ENCODE results near the gene PCNX3. TPM values are rescaled to one million over a fixed set of nuclear protein-coding genes. Genes with fewer than 3 reads are reported as not detected.

PCNX3 gene
- 9.7 and 14.0 TPM in 2 replicates for polyA plus RNA-seq (2011; rRNA removed)
- polyA minus RNA-seq (2011; rRNA and poly(A)+ RNA removed): 19.5 and 24.1 TPM in 2 replicates

- CTCF ChIA-PET: interaction anchor here (1.0 to 1.4 kb wide), 4 partner anchors 11 to 203 kb away, joined by 3 to 8 read pairs (median 4); no protein-coding TSS in a partner anchor
- POLR2A ChIA-PET: interaction anchor here (0.6 to 1.7 kb wide), 28 partner anchors 8 to 703 kb away, joined by 3 to 9 read pairs (median 5); partner anchors contain the start of genes CCDC85B, CFL1, EHBP1L1 and FAM89B
Observed at GRCh38 chr11:65615229-65615949, at the start of gene PCNX3. TSS of gene PCNX3 (plus strand) at chr11:65615776. CDS start at chr11:65616312, 536 bp downstream.

GRCh38 chr11:65569164-65569972 lies 46.2 kb upstream of the PCNX3 start:
- peak overlapping the region; percentile 95 for H3K27ac ChIP-seq (ENCODE audit: low read depth, low read length)
- H3K9me3 ChIP-seq (ENCODE audit: control insufficient read depth, insufficient read depth, low read length): peaks cover 4% of the 10 kb centered on the region; the same call in 1 of the 2 replicates
- DNase-seq (ENCODE audit: low read depth, low spot score): no peak
- peak overlapping the region; percentile 98 for H3K4me3 ChIP-seq (ENCODE audit: low read depth, low read length)
- no peak for TF ChIP-seq CTCF (IDR thresholded peaks at IDR 0.05; ENCODE audit: low read depth, low read length)
- ChIA-PET POLR2A (interaction anchor here (1.0 to 1.2 kb wide), 7 partner anchors 9 to 147 kb away, joined by 3 to 7 read pairs (median 4); partner anchors contain the start of genes NEAT1, PCNX3 and SCYL1), CTCF (interaction anchor here (2.3 to 4.1 kb wide), 2 partner anchors 8 to 28 kb away, joined by 11 to 20 read pairs; no protein-coding TSS in a partner anchor)
- H3K27me3 ChIP-seq (ENCODE audit: control insufficient read depth, insufficient read depth, low read length): no peaks in the 10 kb centered on the region

More at GRCh38 chr11:65615229-65615949, at the start of gene PCNX3:
- H3K9me3 ChIP-seq (ENCODE audit: control insufficient read depth, insufficient read depth, low read length): no peaks in the 10 kb centered on the region; the same call in 1 of the 2 replicates
- peak within 1 kb of the TSS; percentile 93 for H3K4me3 ChIP-seq (ENCODE audit: low read depth, low read length)
- peak within 1 kb of the TSS; percentile 83 for H3K27ac ChIP-seq (ENCODE audit: low read depth, low read length)
- no peak for TF ChIP-seq CTCF (IDR thresholded peaks at IDR 0.05; ENCODE audit: low read depth, low read length)
- H3K27me3 ChIP-seq (ENCODE audit: control insufficient read depth, insufficient read depth, low read length): no peaks in the 10 kb centered on the region
- DNase-seq (ENCODE audit: low read depth, low spot score): peak; percentile 100

- peak; percentile 96 for DNase-seq (ENCODE audit: low read depth, low spot score)
- Histone ChIP-seq H3K27ac (ENCODE audit: low read depth, low read length) (peak within 1 kb of the TSS; percentile 95), H3K27me3 (ENCODE audit: control insufficient read depth, insufficient read depth, low read length) (no peaks in the 10 kb centered on the region), H3K4me3 (ENCODE audit: low read depth, low read length) (peak within 1 kb of the TSS; percentile 98), H3K9me3 (ENCODE audit: control insufficient read depth, insufficient read depth, low read length) (peaks cover 4% of the 10 kb centered on the region; the same call in 1 of the 2 replicates)
- TF ChIP-seq CTCF (IDR thresholded peaks at IDR 0.05; ENCODE audit: low read depth, low read length): peak; percentile 26
- CTCF ChIA-PET: interaction anchor here (0.7 to 4.1 kb wide), 3 partner anchors 9 to 29 kb away, joined by 3 to 20 read pairs (median 11); no protein-coding TSS in a partner anchor
- POLR2A ChIA-PET: interaction anchor here (1.0 to 1.3 kb wide), 9 partner anchors 10 to 288 kb away, joined by 3 to 7 read pairs (median 4); partner anchors contain the start of genes NEAT1, PCNX3 and SCYL1
Observed at GRCh38 chr11:65569973-65570918, 45.3 kb upstream of the PCNX3 start, which contains the start of gene ZNRD2. TSS of gene ZNRD2 (plus strand) at chr11:65570477. CDS start at chr11:65570492, 15 bp downstream.

- ChIA-PET CTCF (interaction anchor here (0.8 to 4.1 kb wide), 3 partner anchors 10 to 31 kb away, joined by 3 to 20 read pairs (median 11); no protein-coding TSS in a partner anchor), POLR2A (interaction anchor here (1.3 kb wide), 1 partner anchor 287 kb away, joined by 3 read pairs; no protein-coding TSS in a partner anchor)
- DNase-seq (ENCODE audit: low read depth, low spot score): no peak
- Histone ChIP-seq H3K4me3 (ENCODE audit: low read depth, low read length) (peak overlapping the region; percentile 98), H3K27me3 (ENCODE audit: control insufficient read depth, insufficient read depth, low read length) (no peaks in the 10 kb centered on the region), H3K27ac (ENCODE audit: low read depth, low read length) (no peak overlapping the region), H3K9me3 (ENCODE audit: control insufficient read depth, insufficient read depth, low read length) (peaks cover 4% of the 10 kb centered on the region; the same call in 1 of the 2 replicates)
- no peak for TF ChIP-seq CTCF (IDR thresholded peaks at IDR 0.05; ENCODE audit: low read depth, low read length)
Observed at GRCh38 chr11:65571420-65571819, 44.2 kb upstream of the PCNX3 start.

Measured in AG04450 (cell line).